Keratinocyte (primary cell): ENCODE results near the gene TRIM9. TPM values are rescaled to one million over a fixed set of nuclear protein-coding genes. Genes with fewer than 3 reads are reported as not detected.

Source experiments
- DNase-seq: peaks from one replicate; pipeline ENCODE4 v3.0.0-alpha.2; 2011; ENCODE audit warnings: low read depth, missing footprints, low spot score
- FAIRE-seq: peaks from 2 replicates; lab custom pipeline; 2011; peaks lifted over from hg19 to GRCh38; lab: Jason Lieb, UNC
- H2AFZ ChIP-seq: 2 replicates; pipeline ENCODE4 v1.6.0; 2012; ENCODE audit warnings: low read length, control low read depth, inconsistent platforms; ENCODE audit not compliant: control insufficient read depth
- H3K27ac ChIP-seq: 2 replicates; pipeline ENCODE4 v1.5.1; 2011; ENCODE audit warnings: low read length; ENCODE audit not compliant: control insufficient read depth, insufficient read depth
- H3K27me3 ChIP-seq: 3 replicates; pipeline ENCODE4 v1.6.0; 2011; ENCODE audit warnings: low read length; ENCODE audit not compliant: control insufficient read depth, insufficient read depth; ENCODE audit errors: extremely low read depth
- H3K36me3 ChIP-seq, 2 experiments: 2 replicates in 1 of 2; 3 replicates in 1 of 2; pipeline ENCODE4 v1.5.1; 2011; ENCODE audit warnings: low read length in 2 of 2, mild to moderate bottlenecking in 1 of 2; ENCODE audit not compliant: control insufficient read depth in 2 of 2, insufficient read depth in 2 of 2; ENCODE audit errors: extremely low read depth in 1 of 2
- H3K4me1 ChIP-seq: 3 replicates; pipeline ENCODE4 v1.5.1; 2011; ENCODE audit warnings: low read length; ENCODE audit not compliant: control insufficient read depth, insufficient read depth; ENCODE audit errors: extremely low read depth
- H3K4me2 ChIP-seq: 3 replicates; pipeline ENCODE4 v1.6.0; 2011; ENCODE audit warnings: low read depth, low read length; ENCODE audit not compliant: control insufficient read depth, insufficient read depth; ENCODE audit errors: extremely low read depth
- H3K4me3 ChIP-seq, 3 experiments: fragments of 200-600 bp in 1 of 3; sonication (generic) in 1 of 3; 2 replicates in 2 of 3; 3 replicates in 1 of 3; pipeline ENCODE4 v1.5.1; 2011 to 2016; ENCODE audit warnings: low read length in 3 of 3, mild to moderate bottlenecking in 3 of 3, control low read depth in 2 of 3, inconsistent platforms in 1 of 3, low read depth in 1 of 3, mixed read lengths in 1 of 3, mixed run types in 1 of 3, moderate library complexity in 1 of 3; ENCODE audit not compliant: control insufficient read depth in 2 of 3, insufficient read depth in 2 of 3; ENCODE audit errors: extremely low read depth in 1 of 3
- H3K79me2 ChIP-seq: 2 replicates; pipeline ENCODE4 v1.6.0; 2012; ENCODE audit warnings: low read length; ENCODE audit not compliant: control insufficient read depth, insufficient read depth
- H3K9ac ChIP-seq: 3 replicates; pipeline ENCODE4 v1.6.0; 2011; ENCODE audit warnings: low read length; ENCODE audit not compliant: control insufficient read depth, insufficient read depth; ENCODE audit errors: extremely low read depth
- H3K9me1 ChIP-seq: 3 replicates; pipeline ENCODE4 v1.6.0; 2011; ENCODE audit warnings: low read length; ENCODE audit not compliant: control insufficient read depth, insufficient read depth; ENCODE audit errors: extremely low read depth
- H3K9me3 ChIP-seq: 2 replicates; pipeline ENCODE4 v1.5.1; 2012; ENCODE audit warnings: low read depth, low read length; ENCODE audit not compliant: control insufficient read depth
- H4K20me1 ChIP-seq: 3 replicates; pipeline ENCODE4 v1.6.0; 2011; ENCODE audit warnings: low read length; ENCODE audit not compliant: control insufficient read depth, insufficient read depth; ENCODE audit errors: extremely low read depth
- EZH2 ChIP-seq: IDR thresholded peaks from one replicate; pipeline ENCODE4 v1.6.1; 2012; ENCODE audit warnings: inconsistent platforms, mild to moderate bottlenecking, low read length, moderate library complexity
- dilution Hi-C: fragments of 300-500 bp; cut with MboI; formaldehyde crosslinking; loops from one replicate; pipeline ENCODE4 v1.7.0; 2020; ENCODE audit warnings: low sequenced_read_pairs; ENCODE audit not compliant: extremely low pct_ligation_motif_present
- polyA plus RNA-seq, 5 experiments: library from polyadenylated mRNA; depleted of rRNA in 3 of 5; stranded (reverse) in 3 of 5; stranded (forward) in 1 of 5; unstranded in 1 of 5; fragments of >200 nt; gene quantifications; 1 replicate in 1 of 5; 2 replicates in 3 of 5; 3 replicates in 1 of 5; pipeline versions ENCODE4 v1.2.1 to v1.2.3, GENCODE V29; 2011 to 2012; ENCODE audit warnings: missing spikeins in 2 of 5, low read depth in 1 of 5, low replicate concordance in 1 of 5
- TF ChIP-seq, protein P1 (sequence below), 3 experiments: IDR thresholded peaks in 1 of 3; conservative IDR thresholded peaks in 1 of 3; optimal IDR thresholded peaks in 1 of 3; 2 replicates in 2 of 3; 3 replicates in 1 of 3; pipeline versions ENCODE3 to v1.5.1; 2011; ENCODE audit warnings: low read length in 3 of 3, mild to moderate bottlenecking in 3 of 3, moderate library complexity in 2 of 3, control low read depth in 1 of 3, inconsistent platforms in 1 of 3; ENCODE audit not compliant: insufficient read depth in 2 of 3; ENCODE audit errors: extremely low read depth in 1 of 3

The TRIM9 gene
- polyA plus RNA-seq, 1 donor (not counting 4 experiments of a cell fraction or from before 2014, with no cell fraction given) = 0.04 TPM

DNA sequence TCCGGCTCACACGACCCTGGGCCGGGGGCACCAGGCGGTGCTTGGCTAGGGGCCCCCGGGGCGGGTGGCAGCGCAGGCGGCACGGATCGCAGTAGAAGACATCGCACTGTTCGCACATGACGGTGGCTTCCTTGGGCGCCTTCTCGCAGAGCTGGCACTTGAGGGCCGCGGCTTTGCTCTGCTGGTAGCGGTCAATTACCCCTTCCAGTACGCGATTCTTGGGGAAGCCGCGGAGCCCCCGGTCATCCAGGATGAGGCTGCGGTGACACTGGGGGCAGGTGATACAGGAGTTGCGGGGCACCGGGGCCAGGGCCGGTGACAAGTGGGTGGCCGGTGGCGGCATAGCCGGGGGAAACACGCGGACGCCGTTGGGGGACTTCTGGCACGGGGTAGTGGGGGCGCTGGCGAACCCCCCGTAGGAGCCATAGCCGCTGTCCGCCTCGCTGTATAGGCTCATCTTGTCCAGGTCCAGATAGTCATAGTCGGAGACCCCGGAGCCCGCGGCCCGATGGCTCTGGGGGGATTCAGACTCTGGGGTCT is 553 bp downstream of the TRIM9 start:
- no peak overlapping the region for H3K9ac ChIP-seq
- H3K4me3 ChIP-seq = peak overlapping the region; percentile 38 to 74 (median 65)
- no peak for DNase-seq
- H4K20me1 ChIP-seq = peaks cover 4% of the 10 kb centered on the region
- dilution Hi-C loops = no loop called here
- FAIRE-seq = no peak
- TF ChIP-seq, protein P1, sequence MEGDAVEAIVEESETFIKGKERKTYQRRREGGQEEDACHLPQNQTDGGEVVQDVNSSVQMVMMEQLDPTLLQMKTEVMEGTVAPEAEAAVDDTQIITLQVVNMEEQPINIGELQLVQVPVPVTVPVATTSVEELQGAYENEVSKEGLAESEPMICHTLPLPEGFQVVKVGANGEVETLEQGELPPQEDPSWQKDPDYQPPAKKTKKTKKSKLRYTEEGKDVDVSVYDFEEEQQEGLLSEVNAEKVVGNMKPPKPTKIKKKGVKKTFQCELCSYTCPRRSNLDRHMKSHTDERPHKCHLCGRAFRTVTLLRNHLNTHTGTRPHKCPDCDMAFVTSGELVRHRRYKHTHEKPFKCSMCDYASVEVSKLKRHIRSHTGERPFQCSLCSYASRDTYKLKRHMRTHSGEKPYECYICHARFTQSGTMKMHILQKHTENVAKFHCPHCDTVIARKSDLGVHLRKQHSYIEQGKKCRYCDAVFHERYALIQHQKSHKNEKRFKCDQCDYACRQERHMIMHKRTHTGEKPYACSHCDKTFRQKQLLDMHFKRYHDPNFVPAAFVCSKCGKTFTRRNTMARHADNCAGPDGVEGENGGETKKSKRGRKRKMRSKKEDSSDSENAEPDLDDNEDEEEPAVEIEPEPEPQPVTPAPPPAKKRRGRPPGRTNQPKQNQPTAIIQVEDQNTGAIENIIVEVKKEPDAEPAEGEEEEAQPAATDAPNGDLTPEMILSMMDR (optimal IDR thresholded peaks at IDR 0.05 in 1 of 3, IDR thresholded peaks at IDR 0.05 in 1 of 3, conservative IDR thresholded peaks at IDR 0.05 in 1 of 3; ENCODE audit: extremely low read depth in 1 of 3, insufficient read depth in 2 of 3, low read length in 3 of 3) = no peak
- TF ChIP-seq EZH2 = peak; percentile 71
- no peaks in the 10 kb centered on the region for H3K79me2 ChIP-seq
- peak overlapping the region; percentile 93 for H3K4me2 ChIP-seq
- H3K27me3 ChIP-seq = peaks cover 31% of the 10 kb centered on the region
- H3K36me3 ChIP-seq = no peaks in the 10 kb centered on the region
- no peak overlapping the region for H3K27ac ChIP-seq
- H3K9me1 ChIP-seq = no peaks in the 10 kb centered on the region
- no peaks in the 10 kb centered on the region for H3K9me3 ChIP-seq
- peak overlapping the region; percentile 49 for H2AFZ ChIP-seq
- peaks cover 18% of the 10 kb centered on the region for H3K4me1 ChIP-seq

DNA sequence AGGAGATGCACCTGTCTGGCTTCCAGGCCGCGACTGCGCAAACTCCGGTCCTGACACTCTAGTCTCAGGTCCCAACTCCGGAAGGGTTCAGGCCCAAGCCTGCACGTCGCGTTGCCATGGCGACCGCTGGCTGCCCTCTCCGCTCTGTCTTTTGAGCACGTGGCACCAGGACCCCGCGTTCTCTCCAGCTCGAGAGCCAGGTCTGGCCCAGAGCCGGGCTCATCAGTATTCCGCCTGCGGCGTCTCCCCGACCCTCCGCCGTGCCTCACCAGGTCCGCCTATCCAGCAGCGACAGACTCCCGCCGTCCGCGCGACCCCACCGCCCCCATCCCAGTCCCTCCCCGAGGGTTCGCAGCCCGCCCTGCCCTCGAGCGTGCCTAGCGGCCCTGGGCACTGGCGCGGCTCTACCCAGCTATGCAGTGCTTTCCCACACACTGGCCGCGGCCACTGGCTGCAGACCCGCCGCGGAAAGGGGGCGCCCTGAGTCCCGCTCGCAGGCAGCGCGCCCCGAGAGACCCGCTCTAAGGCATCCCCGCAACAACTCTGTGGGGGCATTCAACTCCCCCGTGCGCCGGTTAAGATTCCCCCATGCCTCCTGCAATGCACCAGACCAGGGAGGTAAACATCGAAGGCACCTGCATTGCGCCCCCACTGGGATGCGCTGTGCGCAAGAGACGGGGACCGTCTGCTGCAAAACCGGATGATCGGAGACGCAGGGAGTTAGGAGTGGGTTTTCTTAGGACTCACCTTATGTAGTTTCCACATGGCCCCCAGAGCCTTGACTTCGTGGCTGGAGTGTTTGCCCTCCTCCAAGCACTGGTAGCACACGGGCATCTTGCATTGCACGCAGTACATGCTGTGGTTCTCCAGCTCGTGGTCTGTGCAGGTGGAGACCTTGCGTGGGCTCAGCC is 1.3 kb downstream of the TRIM9 start:
- no peaks in the 10 kb centered on the region for H3K9me1 ChIP-seq
- H2AFZ ChIP-seq = no peak overlapping the region
- peaks cover 31% of the 10 kb centered on the region for H3K27me3 ChIP-seq
- peak; percentile 89 for TF ChIP-seq EZH2
- TF ChIP-seq, protein P1 (optimal IDR thresholded peaks at IDR 0.05 in 1 of 3, IDR thresholded peaks at IDR 0.05 in 1 of 3, conservative IDR thresholded peaks at IDR 0.05 in 1 of 3; ENCODE audit: extremely low read depth in 1 of 3, insufficient read depth in 2 of 3, low read length in 3 of 3) = peak; percentile 40 to 68 (median 45)
- no peak for DNase-seq
- H3K27ac ChIP-seq = no peak overlapping the region
- H3K4me2 ChIP-seq = peak overlapping the region; percentile 93
- no peak for FAIRE-seq
- H3K4me1 ChIP-seq = peaks cover 18% of the 10 kb centered on the region
- H3K79me2 ChIP-seq = no peaks in the 10 kb centered on the region
- dilution Hi-C loops = no loop called here
- no peak overlapping the region for H3K9ac ChIP-seq
- no peaks in the 10 kb centered on the region for H3K9me3 ChIP-seq
- no peaks in the 10 kb centered on the region for H3K36me3 ChIP-seq
- H3K4me3 ChIP-seq = peak overlapping the region in 2 of 3 experiments; percentile 65 to 74
- peaks cover 4% of the 10 kb centered on the region for H4K20me1 ChIP-seq
